Muscle of arm (tissue), 12 donors: ENCODE results near the gene CCDC7. TPM values are rescaled to one million over a fixed set of nuclear protein-coding genes. Genes with fewer than 3 reads are reported as not detected.
A peak's percentile ranks its signal among the peaks of the same experiment; 100 is the strongest.
"Not testable (repeated sequence)": the region's sequence is repeated elsewhere in the genome, so short reads cannot be mapped to it uniquely, and the experiment has no call there.

Experiments used
- DNase-seq: peaks from one replicate; pipeline ENCODE4 v3.0.0-alpha.2; 2013
- polyA plus RNA-seq, 12 donors: library from polyadenylated mRNA; unstranded; fragments of 120-200 nt; gene quantifications; one replicate each; pipeline ENCODE4 v1.2.1, GENCODE V29; 2013; ENCODE audit not compliant: insufficient read length in 12 of 12

CCDC7 gene
- polyA plus RNA-seq, 12 donors = 2.2 to 7.7 (median 4.7) TPM; not detected in 2

DNA sequence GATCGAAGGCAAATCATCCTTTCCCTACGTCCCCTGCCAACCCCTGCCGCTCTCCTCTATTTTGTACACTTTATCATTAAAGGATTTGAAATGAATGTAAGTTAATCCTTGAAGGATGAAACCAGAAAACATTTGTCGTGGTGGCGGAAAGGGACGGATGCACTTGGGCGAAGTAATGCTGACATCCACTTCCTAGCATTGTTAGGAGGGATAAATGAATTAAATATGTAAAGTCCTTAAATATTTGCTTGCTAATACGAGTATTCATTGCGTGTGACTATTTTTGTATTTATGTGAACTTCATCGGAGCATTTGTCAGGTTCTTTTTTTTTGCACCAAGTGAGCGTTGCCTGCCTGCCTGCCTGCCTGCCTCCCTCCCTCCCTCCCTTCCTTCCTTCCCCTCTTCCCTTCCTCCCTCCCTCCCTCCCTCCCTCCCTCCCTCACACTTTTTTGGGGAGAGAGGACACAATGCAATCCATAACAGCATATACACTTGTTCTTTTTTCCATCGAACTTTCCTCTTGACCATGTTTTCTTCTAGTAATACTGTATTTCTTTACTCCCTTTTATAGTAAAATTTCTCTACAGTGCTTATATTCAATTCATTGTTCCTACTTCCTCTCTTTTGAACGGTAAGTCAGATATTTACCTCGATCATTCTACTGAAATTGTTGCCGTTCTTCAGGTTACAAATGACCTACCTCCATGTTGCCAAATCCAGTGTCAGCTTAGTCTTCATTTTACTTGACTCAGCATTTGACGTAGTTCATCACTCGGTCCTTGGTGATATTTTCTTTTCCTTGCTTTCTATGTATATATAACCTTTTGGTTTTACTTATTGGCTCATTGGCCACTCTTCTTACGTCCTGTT lies 831 bp downstream of the CCDC7 start:
- peak; percentile 70 for DNase-seq

DNA sequence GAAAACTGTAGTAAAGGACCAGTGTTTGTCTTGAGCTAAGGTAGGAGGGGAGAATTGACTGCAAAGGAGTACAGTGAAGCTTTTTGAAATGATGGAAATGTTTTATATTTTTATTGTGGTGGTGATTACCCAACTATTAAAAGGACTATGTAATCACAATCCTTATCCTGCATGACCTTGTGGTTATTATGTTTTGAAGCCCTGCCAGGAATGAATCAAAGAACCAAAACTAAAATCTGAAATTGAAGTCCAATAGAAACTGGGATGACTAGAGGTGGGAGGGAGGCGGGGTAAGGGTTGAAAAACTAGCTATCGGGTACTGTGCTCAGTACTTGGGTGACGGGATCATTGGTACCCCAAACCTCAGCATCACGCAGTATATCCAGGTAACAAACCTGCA lies 8.2 kb downstream of the CCDC7 start:
- no peak for DNase-seq

DNA sequence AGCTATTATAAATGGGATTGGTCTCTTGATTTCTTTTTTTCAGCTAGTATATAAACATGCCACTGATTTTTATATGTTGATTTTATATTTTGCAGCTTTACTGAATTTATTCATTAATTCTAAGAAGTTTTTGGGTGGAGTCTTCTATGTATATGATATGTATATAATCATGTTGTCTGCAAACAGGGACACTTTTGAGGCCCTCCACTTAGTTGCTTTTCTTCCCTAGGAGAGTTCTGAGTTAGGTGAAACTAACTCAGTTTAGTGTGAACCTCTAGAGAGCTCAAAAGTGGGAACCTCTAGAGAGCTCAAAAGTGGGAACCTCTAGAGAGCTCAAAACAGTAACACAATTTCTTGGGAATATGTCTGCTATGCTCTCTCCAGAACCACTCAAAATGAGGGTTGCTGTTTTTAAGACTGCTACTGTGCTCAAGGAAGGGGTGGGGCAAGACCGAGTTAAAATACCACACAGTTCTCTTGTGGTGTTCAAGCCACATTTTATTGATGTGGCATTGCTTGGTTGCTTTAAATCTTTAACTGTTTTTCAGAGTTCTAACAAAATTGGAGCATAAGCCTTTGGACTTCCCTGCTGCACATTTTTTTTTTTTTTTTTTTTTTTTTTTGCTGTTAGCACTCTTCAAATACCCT lies 13.2 kb downstream of the CCDC7 start:
- no peak for DNase-seq

DNA sequence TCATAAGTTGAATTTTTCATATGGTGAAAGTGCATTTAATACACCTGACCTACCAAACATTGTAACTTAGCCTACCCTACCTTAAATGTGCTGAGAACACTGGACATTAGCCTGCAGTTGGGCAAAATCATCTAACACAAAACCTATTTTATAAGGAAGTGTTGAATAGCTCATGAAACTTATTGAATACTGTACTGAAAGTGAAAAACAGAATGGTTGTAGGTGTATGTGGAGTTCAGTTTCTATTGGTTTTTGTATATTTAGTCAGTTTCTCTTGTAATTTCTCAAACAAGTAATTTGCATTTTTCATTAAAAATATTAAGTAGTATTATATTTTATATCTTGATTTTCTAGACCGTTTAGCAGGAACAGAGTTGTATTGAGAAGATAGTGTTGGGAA lies 15.3 kb downstream of the CCDC7 start:
- no peak for DNase-seq

GRCh38 chr10:32471232-32471631 lies 25.3 kb downstream of the CCDC7 start:
- DNase-seq = no peak

DNA sequence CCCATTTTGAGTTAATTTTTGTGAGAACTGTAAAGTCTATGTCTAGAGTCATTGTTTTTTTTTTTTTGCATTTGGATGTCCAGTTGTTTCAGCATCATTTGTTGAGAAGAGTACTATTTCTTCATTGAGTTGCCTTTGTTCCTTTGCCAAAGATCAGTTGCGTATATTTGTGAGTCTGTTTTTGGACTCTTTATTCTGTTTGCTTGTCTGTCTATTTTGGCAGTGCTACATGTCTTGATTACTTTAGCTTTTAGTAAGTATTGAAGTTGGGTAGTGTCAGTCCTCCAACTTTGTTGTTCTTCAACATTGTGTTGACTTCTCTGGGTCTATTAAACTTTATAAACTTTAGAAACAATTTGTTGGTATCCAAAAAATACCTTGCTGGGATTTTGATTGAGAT lies 31.6 kb downstream of the CCDC7 start:
- no peak for DNase-seq

DNA sequence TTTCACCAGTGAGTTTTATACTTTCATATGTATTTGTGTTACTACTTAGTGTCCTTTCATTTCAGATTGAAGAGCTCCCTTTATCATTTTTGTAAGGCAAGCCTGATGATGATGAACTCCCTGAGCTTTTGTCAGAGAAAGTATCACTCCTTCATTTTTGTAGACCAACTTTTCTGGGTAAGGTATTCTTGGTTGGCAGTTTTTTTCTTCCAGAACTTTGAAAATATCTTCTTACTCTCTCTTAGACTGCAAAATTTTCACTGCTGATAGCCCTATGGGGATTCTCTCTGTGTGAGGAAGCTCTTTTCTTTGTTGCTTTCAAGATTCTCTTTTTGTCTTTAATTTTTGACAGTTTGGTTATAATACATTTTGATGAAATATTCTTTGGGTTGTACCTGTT lies 35.7 kb downstream of the CCDC7 start:
- no peak for DNase-seq

- DNase-seq = not testable (repeated sequence)
Observed at GRCh38 chr10:32483019-32483502, 37.1 kb downstream of the CCDC7 start.

DNA sequence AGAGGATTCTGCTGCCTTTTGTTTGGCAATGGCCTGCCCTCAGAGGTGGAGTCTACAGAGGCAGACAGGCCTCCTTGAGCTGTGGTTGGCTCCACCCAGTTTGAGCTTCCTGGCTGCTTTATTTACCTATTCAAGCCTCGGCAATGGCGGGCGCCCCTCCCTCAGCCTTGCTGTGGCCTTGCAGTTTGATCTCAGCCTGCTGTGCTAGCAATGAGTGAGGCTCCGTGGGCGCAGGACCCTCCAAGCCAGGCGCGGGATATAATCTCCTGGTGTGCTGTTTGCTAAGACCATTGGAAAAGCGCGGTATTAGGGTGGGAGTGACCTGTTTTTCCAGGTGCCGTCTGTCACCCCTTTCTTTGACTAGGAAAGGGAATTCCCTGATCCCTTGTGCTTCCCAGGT lies 42.1 kb downstream of the CCDC7 start:
- not testable (repeated sequence) for DNase-seq

DNA sequence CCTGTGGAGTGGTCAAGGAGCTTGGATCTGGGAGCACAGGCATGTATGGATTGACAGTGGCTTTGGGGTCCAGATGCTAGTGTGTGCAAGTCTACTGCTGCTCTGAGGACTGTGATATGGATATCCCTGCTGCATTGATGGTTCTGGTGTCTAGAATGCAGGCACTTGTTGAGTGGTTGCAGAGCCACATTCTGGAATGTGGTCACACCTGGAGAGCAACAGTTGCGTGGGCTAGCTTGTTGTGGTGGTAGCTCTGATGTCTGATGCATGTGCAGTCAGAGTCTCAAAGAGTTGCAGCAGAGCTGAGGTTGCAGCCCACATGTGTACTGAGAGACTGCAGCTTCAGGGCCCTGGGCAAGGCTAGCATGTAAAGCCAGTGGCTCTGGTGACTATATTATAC lies 43.2 kb downstream of the CCDC7 start:
- DNase-seq = no peak

- DNase-seq = no peak
Observed at GRCh38 chr10:32489901-32490300, 44.0 kb downstream of the CCDC7 start.

GRCh38 chr10:32494562-32494961 lies 48.6 kb downstream of the CCDC7 start:
- DNase-seq = not testable (repeated sequence)

DNA sequence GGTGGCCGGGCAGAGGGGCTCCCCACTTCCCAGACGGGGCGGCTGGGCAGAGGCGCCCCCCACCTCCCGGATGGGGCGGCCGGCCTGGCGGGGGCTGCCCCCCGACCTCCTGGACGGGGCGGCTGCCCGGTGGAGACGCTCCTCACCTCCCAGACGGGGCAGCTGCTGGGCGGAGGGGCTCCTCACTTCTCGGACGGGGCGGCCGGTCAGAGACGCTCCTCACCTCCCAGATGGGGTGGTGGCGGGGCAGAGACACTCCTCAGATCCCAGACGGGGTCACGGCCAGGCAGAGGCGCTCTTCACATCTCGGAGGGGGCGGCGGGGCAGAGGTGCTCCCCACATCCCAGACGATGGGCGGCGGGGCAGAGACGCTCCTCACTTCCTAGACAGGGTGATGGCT lies 54.2 kb downstream of the CCDC7 start:
- not testable (repeated sequence) for DNase-seq

GRCh38 chr10:32501906-32502305 lies 56.0 kb downstream of the CCDC7 start:
- no peak for DNase-seq

DNA sequence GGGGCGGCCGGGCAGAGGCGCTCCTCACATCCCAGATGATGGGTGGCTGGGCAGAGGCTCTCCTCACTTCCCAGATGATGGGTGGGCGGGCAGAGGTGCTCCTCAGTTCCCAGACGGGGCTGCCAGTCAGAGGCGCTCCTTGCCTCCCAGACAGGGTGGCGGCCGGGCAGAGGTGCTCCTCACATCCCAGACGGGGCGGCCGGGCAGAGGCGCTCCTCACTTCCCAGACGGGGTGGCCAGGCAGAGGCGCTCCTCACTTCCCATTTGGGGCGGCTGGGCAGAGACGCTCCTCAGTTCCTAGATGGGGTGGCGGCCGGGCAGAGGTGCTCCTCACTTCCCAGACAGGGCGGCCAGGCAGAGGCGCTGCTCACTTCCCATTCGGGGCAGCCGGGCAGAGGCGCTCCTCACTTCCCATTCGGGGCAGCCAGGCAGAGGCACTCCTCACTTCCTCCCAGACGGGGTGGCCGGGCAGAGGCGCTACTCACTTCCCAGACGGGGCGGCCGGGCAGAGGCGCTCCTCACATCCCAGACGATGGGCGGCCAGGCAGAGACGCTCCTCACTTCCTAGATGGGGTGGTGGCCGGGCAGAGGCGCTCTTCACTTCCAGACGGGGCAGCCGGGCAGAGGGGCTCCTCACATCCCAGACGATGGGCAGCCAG lies 60.0 kb downstream of the CCDC7 start:
- not testable (repeated sequence) for DNase-seq

GRCh38 chr10:32511599-32511998 lies 65.7 kb downstream of the CCDC7 start:
- no peak for DNase-seq

DNA sequence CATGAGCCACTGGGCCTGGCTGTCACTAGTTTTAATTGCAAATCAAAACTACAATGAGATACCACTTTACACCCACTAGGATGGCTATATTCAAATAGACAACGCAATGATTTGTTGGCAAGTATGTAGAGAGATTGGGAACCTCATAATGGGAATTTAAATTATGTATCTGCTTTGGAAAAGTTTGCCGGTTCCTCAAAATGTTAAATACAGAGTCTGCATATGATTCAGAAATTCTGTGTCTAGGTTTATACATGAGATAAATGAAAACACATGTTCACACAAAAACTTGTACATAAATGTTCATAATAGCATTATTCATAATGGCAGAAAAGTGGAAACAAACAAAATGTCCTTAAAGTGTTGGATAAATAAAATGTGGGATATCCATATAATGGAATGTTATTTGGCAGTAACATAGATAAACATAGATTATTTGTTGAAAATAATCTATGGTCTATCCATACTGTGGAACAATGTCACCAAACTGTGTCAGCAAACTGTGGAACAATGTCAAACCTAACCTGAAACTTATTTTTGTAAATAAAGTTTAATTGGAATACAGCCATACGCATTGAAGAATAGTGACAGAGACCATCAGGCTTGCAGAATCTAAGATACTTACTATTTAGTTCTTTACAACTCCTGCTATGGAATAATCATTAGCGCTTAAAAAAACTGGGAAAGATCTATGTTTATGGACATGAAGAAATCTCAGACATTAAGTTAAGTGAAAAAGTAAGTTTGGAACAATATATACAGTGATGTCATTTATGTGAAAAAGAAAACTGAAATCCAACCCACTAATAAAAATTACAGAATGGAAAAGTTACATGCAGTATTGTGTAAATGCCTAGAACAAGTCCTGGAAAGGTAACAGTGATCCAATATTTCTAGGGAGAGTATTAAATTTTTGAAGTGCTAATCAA lies 70.9 kb downstream of the CCDC7 start:
- DNase-seq = peak; percentile 39

- DNase-seq = no peak
Observed at GRCh38 chr10:32530231-32530630, 84.3 kb downstream of the CCDC7 start.

- no peak for DNase-seq
Observed at GRCh38 chr10:32538256-32538655, 92.3 kb downstream of the CCDC7 start.

DNA sequence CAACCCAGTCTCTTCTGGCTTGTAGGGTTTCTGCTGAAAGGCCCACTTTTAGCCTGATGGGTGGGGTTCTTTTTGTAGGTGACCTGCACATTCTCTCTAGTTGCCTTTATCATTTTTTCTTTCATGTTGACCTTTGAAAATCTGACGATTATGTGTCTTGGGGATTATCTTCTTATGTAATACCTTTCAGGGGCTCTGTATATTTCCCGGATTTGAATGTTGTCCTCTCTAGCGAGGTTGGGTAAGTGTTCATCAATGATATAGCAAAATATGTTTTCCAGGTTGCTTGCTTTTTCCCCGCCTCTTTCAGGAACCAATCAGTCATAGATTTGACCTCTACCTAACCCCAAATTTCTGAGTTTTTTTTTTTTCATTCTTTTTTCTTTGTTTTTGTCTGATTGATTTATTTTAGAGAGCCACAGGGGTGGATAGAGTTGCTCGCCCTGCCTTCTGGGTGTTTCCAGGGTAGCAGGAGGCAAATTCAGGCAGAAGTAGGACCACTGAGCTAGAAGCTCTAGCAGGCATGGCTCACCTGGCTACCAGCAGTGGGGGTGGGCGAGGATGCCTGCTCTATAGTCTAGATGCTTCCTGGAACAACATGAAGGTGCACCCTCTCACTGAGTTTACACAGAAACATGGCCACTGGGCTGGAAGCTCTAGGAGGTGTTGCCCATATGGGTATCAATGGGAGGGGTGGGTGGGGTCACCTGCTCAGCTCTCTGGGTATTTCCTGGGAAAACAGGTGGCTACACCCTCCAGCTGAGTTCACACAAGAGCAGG lies 94.9 kb downstream of the CCDC7 start:
- DNase-seq = no peak

- DNase-seq = no peak
Observed at GRCh38 chr10:32548208-32548607, 102.3 kb downstream of the CCDC7 start.
